Activated CD8-positive, alpha-beta T cell treated with anti-CD3 and anti-CD28 coated beads for 36 hours (primary cell): ENCODE measurements around the gene TARBP2. TPM values are rescaled to one million over a fixed set of nuclear protein-coding genes. Genes with fewer than 3 reads are reported as not detected.

Source experiments
- ATAC-seq: fragments of 200-7000 bp; cut with Tn5 transposase; one replicate; pipeline ENCODE4 v1.10.0; 2021; ENCODE audit warnings: mild to moderate bottlenecking, moderate library complexity
- CTCF ChIA-PET: fragments of 350-600 bp; sonication (Branson Sonifier 250); formaldehyde crosslinking; loops from one replicate; lab custom pipeline; 2021; ENCODE audit warnings: antibody characterized with exemption; lab: Charles Lee
- POLR2A ChIA-PET: fragments of 350-600 bp; sonication (Branson Sonifier 250); formaldehyde crosslinking; loops from one replicate; lab custom pipeline; 2021; ENCODE audit warnings: antibody characterized with exemption; lab: Charles Lee
- DNase-seq: peaks from one replicate; pipeline ENCODE4 v3.0.0-alpha.2; 2020
- H3K27ac Mint-ChIP-seq: one replicate; pipeline ENCODE4 v1.8.0; 2021; ENCODE audit warnings: mild to moderate bottlenecking, mixed read lengths
- H3K27me3 Mint-ChIP-seq: one replicate; pipeline ENCODE4 v1.8.0; 2021; ENCODE audit warnings: mixed read lengths
- H3K36me3 Mint-ChIP-seq: one replicate; pipeline ENCODE4 v1.8.0; 2021; ENCODE audit warnings: low read depth, mixed read lengths
- H3K4me1 Mint-ChIP-seq: one replicate; pipeline ENCODE4 v1.8.0; 2021; ENCODE audit warnings: low read depth, mixed read lengths
- H3K4me3 Mint-ChIP-seq: one replicate; pipeline ENCODE4 v1.8.0; 2021; ENCODE audit warnings: mild to moderate bottlenecking, moderate library complexity, mixed read lengths
- H3K9me3 Mint-ChIP-seq: one replicate; pipeline ENCODE4 v1.8.0; 2021; ENCODE audit warnings: mixed read lengths
- intact Hi-C: fragments of 100-400 bp; cut with micrococcal nuclease; formaldehyde crosslinking; loops from one replicate; pipeline ENCODE4 v1.10.0; 2022
- total RNA-seq, 2 experiments: library from RNA; stranded (reverse); gene quantifications; one replicate each; pipeline ENCODE4 v1.2.3, GENCODE V29; 2021
- TF ChIP-seq, protein P1 (sequence below): fragments of 200-600 bp; IDR thresholded peaks from one replicate; pipeline ENCODE4 v1.8.0; 2022; ENCODE audit warnings: antibody characterized with exemption, mild to moderate bottlenecking

Gene TARBP2, protein sequence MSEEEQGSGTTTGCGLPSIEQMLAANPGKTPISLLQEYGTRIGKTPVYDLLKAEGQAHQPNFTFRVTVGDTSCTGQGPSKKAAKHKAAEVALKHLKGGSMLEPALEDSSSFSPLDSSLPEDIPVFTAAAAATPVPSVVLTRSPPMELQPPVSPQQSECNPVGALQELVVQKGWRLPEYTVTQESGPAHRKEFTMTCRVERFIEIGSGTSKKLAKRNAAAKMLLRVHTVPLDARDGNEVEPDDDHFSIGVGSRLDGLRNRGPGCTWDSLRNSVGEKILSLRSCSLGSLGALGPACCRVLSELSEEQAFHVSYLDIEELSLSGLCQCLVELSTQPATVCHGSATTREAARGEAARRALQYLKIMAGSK
- total RNA-seq: 10 to 100 TPM; 32.0 to 33.3 TPM

DNA sequence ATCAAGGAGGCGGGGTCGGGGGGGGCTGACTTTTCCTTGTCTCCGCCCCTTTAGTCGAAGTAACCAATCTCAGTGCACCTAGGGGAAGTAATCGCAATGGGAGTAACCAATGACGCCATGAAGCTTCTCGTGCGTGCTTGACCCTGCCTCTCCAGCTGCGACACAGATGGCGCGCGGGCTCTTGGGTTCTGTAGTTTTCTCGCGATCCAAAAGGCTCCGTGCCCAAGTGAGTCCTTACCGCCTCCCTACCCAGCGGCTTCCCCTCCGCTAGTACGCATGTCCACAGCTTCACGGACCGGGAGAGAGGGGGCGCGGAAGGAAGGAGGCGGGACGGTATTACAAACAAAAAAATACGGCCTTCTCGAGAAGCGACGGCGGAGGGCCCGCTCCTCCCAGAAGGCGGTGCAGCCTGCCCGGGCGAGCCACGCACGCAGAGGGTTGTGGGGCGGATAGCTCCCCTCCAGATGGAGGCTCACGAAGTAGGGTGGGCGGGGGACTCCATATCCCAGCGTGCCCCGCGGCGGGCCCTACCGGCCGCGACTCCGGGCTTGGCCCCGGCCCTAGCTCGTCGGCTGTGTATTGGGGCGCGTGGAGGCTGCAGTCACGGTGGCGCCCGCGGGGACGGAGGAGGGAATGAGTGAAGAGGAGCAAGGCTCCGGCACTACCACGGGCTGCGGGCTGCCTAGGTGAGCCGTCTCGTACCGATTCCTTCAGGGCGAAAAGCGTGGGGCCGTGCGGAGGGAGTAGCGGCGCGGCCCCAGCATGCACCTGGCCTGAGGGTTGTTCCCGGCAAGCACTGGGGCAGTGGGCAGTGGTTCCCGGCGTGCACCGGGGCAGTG is at the start of gene TARBP2:
Gene TARBP2 (plus strand): TSS at position 508 of the 839 bp plus-strand sequence. CDS start 126 bp downstream, at position 634.
- CTCF ChIA-PET: interaction anchor here (0.9 to 1.9 kb wide), 9 partner anchors 8 to 182 kb away, joined by 3 to 8 read pairs (median 5); partner anchors contain the start of genes AAAS and ATP5MC2
- intact Hi-C loops: loop anchor here (10.0 kb wide), 1 partner anchor 146 kb away; no protein-coding TSS in a partner anchor
- TF ChIP-seq, protein P1, sequence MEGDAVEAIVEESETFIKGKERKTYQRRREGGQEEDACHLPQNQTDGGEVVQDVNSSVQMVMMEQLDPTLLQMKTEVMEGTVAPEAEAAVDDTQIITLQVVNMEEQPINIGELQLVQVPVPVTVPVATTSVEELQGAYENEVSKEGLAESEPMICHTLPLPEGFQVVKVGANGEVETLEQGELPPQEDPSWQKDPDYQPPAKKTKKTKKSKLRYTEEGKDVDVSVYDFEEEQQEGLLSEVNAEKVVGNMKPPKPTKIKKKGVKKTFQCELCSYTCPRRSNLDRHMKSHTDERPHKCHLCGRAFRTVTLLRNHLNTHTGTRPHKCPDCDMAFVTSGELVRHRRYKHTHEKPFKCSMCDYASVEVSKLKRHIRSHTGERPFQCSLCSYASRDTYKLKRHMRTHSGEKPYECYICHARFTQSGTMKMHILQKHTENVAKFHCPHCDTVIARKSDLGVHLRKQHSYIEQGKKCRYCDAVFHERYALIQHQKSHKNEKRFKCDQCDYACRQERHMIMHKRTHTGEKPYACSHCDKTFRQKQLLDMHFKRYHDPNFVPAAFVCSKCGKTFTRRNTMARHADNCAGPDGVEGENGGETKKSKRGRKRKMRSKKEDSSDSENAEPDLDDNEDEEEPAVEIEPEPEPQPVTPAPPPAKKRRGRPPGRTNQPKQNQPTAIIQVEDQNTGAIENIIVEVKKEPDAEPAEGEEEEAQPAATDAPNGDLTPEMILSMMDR: no peak
- POLR2A ChIA-PET: interaction anchor here (0.9 to 54.1 kb wide), 9 partner anchors 8 to 201 kb away, joined by 3 to 1494 read pairs (median 4); partner anchors contain the start of genes AAAS, ATP5MC2, MYG1 and PCBP2
- Mint-ChIP-seq H3K36me3 (peaks cover 3% of the 10 kb centered on the region), H3K4me1 (peaks cover 39% of the 10 kb centered on the region), H3K4me3 (peak within 1 kb of the TSS; percentile 76), H3K9me3 (no peaks in the 10 kb centered on the region), H3K27ac (peak within 1 kb of the TSS; percentile 94), H3K27me3 (no peaks in the 10 kb centered on the region)
- peak; percentile 98 for DNase-seq
- peak; percentile 81 for ATAC-seq

- H3K4me3 Mint-ChIP-seq: peak within 1 kb of the TSS; percentile 91
- peak; percentile 98 for DNase-seq
- peak; percentile 94 for ATAC-seq
- no peaks in the 10 kb centered on the region for H3K9me3 Mint-ChIP-seq
- ChIA-PET POLR2A (interaction anchor here (1.0 to 43.3 kb wide), 2 partner anchors 35 to 149 kb away, joined by 3 to 1494 read pairs; partner anchors contain the start of genes MAP3K12, NPFF and TARBP2), CTCF (interaction anchor here (1.0 to 1.4 kb wide), 3 partner anchors 10 to 107 kb away, joined by 3 to 5 read pairs (median 4); partner anchors contain the start of gene PRR13)
- H3K27me3 Mint-ChIP-seq: no peaks in the 10 kb centered on the region
- TF ChIP-seq, protein P1: peak; percentile 86
- H3K36me3 Mint-ChIP-seq: peaks cover 53% of the 10 kb centered on the region
- intact Hi-C loops: no loop called here
- peak within 1 kb of the TSS; percentile 99 for H3K27ac Mint-ChIP-seq
- peaks cover 38% of the 10 kb centered on the region for H3K4me1 Mint-ChIP-seq
These were observed 49.4 kb upstream of the TARBP2 start, which contains the start of gene PCBP2 for GRCh38 chr12:53451661-53452158. Gene PCBP2, plus strand, starts transcription at chr12:53452102. Its CDS starts 2,699 bp downstream, at chr12:53454801.

DNA sequence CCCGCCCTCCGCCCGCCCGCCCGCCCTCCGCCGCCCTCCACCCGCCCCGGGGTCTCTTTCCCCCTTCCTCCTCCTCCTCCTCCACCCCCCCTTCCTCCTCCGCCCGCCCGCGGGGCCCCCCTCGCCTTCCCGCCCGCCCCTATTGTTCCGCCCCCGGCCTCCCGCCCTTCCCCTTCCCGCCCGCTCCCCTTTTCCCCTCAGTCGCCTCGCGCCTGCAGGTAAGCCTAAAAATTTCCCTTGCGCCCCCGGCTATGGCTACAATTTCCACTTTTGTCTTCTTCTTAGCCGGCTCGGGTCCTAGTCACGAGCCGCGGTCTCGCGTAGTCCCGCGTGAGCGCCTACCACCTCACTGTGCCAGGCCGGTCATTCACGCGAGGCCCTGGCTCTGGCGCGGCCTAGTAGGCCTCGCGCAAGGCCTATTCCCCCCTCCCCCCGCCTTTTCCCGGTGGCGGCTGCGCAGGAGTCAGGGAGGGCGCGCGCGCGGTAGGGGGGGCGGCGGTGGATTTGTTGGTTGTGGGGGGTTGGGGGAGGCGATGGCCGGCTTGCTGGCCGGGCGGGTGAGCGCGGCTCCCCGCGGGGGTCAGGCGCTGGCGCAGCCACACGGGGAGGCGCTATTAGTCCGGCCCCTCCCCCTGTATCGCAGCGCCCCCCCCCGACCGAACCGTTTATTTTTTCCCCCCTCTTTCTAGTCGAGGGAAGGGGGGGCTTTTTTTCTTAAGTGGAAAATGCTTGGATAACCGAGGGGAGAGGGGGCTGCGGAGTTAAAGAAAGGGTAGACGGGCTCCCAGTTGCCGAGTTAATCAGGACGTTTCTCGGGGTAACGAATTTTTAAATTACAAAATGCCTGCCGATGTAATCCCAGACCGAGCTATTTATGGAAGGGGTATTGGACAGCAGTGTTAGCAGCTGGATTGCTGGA is 48.7 kb upstream of the TARBP2 start:
- peak; percentile 81 for DNase-seq
- Mint-ChIP-seq H3K36me3 (peaks cover 55% of the 10 kb centered on the region), H3K9me3 (no peaks in the 10 kb centered on the region), H3K4me1 (peaks cover 39% of the 10 kb centered on the region), H3K27me3 (no peaks in the 10 kb centered on the region), H3K4me3 (peak overlapping the region; percentile 91), H3K27ac (peak overlapping the region; percentile 99)
- intact Hi-C loops: no loop called here
- ChIA-PET POLR2A (interaction anchor here (0.7 to 43.3 kb wide), 3 partner anchors 12 to 364 kb away, joined by 3 to 1494 read pairs (median 5); partner anchors contain the start of genes MAP3K12, NPFF and TARBP2), CTCF (interaction anchor here (0.7 to 1.2 kb wide), 6 partner anchors 12 to 131 kb away, joined by 3 read pairs; no protein-coding TSS in a partner anchor)
- TF ChIP-seq, protein P1: peak; percentile 28
- peak; percentile 24 for ATAC-seq
